Iris pigment epithelial cell (primary cell): ENCODE measurements around the gene UBE2M.
A peak's percentile ranks its signal among the peaks of the same experiment; 100 is the strongest.
"Not testable (repeated sequence)": the region's sequence is repeated elsewhere in the genome, so short reads cannot be mapped to it uniquely, and the experiment has no call there.

ENCODE experiments used
- DNase-seq: peaks from one replicate; pipeline ENCODE4 v3.0.0-alpha.2; 2011; ENCODE audit warnings: low read depth

UBE2M gene

DNA sequence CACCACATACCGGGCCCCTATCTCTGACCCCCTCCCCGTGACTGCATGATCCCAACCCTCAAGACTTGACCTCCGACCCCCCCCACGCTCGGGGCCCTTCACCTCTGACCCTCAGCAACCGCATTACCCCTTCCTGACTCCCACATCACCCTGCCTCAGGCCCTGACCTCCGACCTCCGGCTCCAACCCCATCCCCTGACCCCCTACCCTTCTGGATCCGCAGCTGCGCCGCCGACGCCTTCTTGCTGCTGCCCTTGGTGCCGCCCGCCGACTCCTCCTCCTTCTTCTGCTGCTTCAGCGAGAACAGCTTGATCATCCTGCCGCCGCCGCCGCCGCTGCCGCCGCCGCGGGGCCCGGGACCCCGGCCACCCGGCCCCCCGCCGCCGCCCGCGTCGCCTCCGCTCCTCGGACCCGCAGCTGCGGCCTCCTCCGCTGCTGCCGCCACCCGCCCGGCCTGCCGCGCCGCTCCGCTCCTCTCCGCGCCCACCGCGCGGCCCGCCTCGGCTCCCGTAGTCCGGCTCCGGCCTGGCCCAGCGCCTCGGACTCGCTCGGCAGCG is at the start of gene UBE2M:
TSS of gene UBE2M (minus strand) at position 546 of the 557 bp plus-strand sequence. CDS start at position 316, 230 bp downstream.
- peak; percentile 57 for DNase-seq

DNA sequence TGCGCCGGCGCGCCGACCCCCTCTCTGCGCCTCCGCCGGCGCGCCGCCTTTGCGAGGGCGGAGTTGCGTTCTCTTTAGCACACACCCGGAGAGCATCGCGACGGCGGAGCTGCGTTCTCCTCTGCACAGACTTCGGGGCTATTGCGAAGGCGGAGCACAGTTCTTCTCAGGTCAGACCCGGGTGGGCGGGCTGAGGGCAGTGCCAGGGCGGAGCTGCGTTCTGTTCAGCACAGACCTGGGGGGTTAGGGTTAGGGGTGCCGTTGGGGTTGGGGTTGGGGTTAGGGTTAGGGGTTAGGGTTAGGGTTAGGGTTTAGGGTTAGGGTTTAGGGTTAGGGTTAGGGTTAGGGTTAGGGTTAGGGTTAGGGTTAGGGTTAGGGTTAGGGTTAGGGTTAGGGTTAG is 48.8 kb upstream of the UBE2M start:
- not testable (repeated sequence) for DNase-seq

DNA sequence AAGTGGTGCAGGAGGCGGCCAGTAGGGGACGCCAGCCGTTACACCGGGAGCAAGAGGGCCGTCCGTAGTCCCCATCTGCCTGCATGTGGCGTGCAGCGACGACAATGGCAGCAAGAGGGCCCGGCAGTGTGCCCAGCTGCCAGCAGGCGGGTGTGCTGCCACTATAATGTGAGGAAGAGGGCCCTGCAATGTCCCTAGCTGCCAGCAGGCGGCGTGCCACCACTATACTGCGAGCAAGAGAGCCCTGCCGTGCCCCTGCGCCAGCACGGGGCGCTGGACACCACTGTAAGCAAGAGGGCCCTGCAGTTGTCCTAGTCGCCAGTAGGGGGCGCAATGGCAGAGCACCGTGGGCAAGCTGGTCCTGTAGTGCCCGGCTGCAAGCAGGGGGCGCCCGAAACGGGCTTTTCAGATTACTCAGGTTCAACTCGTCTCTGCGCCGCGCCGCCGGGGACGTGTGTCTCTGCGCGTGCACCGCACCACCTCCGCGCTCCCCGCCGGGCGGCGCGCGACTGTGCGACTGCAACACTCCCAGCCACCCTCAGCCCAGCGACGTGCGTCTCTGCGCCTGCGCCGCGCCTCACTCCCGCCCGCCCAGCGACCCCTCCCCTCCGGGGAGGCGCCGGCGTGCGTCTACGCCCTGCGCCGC is 48.0 kb upstream of the UBE2M start:
- not testable (repeated sequence) for DNase-seq

DNA sequence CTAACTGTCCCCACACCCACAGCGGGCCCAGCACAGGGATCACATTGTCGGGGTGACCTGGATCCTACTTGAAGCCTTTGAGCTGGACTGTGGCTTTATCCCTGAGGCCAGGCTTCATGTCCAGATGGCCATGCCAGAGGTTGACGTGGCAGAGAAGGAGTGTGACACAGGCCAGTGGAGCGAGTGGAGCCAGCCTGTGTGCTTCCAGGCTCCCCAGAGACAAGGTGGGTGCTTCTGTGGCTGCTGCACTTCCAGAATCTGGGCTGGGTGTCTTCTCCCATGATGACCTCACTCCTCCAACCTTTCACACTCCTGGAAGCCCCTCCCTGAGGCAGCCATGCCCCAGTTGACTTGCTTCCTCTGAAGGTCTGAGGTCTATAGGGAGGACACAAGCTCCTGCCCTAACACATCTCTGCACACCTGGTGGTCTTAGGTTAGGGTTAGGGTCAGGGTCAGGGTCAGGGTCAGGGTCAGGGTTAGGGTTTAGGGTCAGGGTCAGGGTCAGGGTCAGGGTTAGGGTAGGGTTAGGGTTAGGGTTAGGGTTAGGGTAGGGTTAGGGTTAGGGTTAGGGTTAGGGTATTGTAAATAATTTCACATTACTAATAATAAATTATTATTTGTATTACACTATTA is 27.8 kb upstream of the UBE2M start:
- no peak for DNase-seq

DNA sequence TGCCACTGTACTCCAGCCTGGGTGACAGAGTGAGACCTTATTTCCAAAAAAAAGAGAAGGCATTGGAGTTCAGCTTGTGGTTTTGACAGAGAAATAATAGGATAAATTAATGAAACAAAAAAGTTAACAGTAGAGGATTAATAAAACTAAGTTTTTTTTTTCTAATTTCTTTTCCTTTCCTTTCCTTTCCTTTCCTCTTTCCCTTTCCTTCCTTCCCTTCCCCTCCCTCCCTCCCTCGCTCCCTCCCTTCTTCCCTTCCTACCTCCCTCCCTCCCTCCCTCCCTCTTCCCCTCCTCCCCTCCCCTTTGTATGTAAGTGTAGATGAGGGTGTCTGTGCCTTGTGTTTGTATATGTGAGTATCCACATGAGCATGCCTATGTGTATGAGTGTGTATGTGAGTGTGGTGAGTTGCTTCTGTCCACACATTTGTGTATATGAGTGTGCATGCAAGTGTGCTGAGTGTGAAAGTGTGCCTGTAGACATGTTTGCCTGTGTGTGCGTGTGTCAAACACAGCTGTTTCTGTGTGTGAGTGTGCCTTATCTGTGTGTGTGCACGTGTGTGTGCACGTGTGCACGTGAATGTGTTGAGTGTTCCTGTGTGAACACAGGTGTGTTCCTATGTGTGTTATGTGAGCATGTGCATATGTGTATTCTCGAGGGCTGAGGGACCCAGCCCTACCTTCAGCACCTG is 27.2 kb upstream of the UBE2M start:
- no peak for DNase-seq

DNA sequence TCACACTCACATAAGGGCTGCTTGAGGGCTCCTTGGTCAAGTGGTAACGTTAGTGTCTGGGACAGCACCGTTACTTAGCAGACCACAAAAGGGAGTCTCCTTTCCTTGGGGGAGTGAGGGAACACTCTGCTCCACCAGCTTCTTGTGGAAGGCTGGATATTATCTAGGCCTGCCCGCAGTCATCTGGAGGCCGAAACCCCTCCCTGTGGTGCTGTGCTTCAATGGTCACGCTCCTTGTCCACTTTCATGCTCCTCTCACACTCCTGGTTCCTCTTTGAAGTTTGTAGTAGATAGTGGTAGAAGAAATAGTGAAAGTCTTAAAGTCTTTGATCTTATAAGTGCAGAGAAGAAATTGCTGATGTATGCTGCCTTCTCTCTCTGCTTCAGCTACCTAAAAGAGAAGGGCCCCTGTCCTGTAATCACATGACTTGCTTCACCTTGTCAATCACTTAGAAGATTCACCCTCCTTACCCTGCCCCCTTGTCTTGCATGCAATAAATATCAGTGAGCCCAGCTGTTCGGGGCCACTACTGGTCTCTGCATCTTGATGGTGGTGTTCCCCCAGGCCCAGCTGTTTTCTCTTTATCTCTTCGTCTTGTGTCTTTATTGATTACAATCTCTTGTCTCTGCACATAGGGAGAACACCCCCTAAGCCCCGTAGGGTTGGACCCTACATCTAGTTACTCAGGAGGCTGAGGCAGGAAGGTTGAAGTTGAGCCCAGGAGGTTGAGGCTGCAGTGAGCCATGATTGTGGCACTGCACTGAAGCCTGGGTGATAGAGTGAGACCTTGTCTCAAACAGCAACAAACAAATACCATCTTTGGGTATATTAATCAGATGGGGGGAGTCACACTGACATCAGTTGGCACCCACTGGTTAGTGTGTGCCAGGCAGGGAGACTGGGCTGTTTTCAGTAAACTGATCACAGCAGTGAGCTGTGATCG is 26.4 kb upstream of the UBE2M start:
- DNase-seq = no peak

DNA sequence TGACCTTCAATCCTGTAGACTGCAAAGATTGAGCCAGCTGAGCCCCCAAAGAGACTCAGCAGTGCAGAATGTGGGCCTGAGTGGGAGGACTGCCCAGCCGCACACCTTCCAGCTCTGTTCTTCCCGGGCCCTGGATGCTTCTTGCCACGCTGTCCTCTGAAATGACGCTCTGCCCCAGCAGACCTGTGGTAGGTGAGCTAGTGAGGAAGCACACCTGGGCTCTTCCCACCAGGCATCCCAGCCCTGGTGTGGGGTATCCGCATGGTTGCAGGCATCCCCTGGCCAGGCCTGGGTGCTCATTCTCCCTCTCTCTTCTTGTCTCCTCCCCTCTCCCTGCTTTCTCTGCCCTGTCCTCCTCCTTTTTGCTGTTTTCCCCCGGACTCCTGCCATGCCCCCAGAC is 24.6 kb upstream of the UBE2M start:
- DNase-seq = no peak

DNA sequence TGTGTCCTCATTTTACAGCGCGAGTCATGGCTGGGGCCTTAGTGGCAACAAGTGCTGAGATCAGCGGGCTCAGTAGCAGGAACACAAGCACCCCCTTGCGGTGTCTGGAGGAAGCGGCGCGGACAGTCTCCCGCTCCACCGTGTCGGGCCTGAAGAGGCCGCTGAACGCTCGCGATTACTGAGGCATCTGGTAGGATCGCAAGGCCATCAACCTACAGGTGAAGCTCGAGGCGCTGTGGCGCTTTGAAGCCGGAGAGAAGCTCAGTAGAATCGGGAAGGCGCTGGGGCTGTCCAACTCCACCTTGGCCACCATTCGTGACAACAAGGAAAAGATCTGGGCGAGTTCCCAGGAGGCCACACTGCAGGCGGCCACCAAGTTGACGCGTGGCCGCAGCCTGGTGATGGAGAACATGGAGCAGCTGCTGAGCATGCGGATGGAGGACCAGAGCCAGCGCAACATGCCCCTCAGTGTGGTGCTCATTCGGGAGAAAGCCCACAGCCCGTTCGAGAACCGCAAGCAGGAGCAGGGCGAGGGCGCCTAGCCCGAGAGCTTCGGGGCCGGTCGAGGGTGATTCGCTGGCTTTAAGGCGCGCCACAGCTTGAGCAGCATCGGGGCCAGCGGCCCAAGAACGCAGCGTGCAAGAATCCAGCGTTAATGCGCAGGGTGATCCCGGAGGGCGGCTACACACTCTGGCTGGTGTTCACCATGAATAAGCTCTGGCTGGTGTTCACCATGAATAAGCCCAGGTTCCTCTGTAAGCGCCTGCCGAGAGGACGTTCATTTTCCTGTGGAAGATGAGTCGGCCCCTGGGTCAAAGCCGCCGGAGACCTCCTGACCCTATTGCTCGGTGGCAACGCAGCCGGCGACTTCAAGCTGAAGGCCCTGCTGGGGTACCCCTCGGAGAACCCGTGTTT is 23.1 kb upstream of the UBE2M start:
- DNase-seq = peak; percentile 89

DNA sequence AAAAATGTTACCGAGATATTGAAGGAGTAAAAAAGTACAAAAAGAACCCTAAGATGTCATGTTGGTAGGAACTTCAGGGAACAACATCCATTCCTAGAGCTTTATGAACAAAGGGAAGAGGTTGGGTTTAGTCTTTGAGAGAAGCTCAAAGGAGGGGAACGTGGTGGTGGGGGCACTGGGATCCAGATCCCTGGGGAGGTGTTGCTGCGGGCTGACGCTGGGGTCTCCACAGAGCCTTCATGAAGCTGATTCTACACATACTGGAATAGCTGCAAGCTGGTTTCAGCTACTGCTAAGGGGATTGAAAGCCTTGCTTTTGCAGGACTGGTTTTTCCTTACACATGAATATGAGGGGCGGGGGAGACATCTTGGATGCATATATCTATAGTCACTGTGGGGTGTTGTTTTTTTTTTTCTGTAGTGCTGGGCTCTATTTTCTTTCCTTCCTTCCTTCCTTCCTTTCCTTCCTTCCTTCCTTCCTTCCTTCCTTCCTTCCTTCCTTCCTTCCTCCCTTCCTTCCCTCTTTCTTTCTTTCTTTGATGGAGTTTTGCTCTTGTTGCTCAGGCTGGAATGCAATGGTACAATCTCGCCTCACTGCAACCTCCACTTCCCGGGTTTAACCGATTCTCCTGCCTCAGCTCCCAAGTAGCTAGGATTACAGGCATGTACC is 21.2 kb upstream of the UBE2M start:
- no peak for DNase-seq

DNA sequence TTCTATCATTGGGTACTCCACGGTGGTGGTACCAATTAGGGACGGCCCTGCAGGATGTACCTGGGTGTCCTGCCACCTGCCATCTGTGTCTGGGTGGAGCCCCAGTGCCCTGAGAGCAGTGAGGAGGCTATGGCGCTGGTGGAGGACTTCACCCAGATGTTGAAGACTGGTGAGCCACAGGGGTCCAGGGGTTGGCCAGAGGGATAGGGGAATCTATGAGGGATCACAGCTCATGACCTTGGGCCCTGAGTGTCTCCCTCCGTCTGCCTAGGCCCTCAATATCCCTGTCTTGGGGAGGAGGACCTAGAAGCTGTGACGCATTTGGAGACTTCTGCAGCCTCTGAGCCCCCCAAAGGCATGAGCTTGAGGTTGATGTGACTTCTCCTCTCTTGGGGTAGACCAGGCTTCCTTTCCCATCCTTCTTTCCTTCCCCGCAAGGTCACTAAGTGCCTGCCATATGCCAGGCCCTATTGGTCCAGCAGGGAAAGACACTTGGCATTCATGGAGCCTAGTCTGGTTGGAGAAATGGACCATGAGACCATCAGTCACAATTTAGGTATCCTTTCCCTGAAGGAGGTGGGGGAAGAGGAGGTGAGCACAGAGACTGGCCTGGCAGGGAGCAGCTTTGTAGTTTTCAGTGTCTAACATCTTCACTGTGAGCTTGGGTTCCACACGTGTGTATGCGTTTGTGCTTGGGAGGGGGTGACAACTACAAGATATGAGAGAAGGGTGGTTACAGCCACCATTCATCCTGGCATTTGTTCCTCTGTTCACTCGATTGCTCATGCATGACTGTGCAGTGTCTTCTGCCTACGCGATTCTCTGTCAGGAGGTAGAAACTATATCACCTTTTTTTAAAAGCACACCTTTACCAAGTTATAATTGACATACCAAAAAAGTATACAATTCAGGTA is 19.9 kb upstream of the UBE2M start:
- DNase-seq = no peak

DNA sequence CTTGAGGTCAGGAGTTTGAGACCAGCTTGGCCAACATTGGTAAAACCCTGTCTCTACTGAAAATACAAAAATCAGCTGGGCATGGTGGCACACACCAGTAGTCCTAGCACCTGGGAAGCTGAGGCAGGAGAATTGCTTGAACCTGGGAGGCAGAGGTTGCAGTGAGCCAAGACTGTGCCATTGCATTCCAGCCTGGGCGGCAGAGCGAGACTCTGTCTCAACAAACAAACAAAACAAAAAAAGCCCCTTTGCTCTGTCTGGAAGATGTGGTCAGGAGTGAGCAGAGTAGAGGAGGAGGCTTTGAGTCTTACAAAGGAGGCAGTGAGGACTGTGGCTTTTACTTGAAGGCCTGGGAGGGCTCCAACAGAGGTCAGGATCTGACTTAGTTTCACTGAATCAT is 19.2 kb upstream of the UBE2M start:
- not testable (repeated sequence) for DNase-seq

DNA sequence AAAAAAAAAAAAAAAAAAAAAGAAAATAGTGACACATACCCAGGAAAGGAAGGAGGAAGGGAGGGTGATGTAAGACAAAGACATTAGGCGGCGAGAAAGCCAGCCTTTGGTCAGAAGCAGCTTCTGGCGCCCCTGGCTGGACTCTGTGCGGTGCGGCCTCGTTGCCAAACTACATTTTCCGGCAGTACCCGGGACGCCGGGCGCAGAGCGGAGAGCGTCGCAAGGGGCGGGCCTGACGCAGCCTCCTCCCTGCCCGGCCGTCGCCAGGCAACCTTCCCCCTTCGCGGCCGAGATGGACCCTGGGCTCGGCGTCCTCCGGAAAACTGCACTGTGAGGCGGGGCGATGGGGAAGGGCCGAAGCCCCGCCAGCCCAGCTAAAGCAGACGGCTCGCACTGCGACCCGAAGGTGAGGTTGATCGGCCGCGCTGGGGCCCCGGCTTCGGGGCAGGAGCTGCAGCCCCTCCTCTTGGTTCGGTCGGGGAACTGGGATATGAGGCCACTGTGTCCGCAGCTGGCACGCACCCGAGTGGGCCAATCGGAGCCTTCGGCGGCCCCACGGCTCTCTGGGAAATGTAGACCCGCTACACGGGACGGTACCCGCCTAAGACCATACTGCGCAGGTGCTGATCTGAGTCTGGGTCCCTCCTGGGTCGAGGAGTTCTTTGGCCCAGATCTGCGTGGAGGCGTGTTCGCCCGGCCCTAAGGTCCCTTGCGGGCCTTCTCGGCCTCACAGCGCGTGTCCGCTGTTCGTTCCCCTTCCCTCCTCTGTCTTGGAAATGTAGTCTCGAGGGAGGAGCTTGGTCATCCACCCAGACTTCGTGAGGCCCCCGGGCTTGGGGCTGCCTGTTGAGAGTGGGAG is 17.0 kb upstream of the UBE2M start:
- peak; percentile 93 for DNase-seq

DNA sequence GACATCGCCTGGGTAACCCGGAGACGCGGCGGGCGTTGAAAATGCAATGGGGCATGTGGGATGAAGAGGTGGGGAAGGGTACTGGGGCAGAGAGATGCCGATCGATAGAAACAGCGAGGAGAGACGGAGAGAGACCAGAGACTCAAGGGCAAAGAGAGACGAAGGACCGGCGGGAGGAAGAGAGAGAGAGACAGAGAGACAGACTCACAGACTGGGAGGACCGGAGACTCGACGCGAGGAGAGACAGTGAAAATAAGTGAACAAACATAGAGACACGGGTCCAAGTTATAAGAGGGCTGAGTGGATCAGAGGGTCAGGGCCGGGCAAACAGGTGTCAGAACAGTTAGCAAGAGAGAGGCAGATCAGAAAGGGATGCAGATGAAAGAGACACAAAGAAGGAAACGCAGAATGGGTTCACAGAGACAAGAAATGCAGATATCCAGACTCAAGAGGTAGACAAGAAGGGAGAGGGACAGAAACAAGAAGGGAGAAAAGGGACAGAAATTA is 15.3 kb upstream of the UBE2M start:
- no peak for DNase-seq

DNA sequence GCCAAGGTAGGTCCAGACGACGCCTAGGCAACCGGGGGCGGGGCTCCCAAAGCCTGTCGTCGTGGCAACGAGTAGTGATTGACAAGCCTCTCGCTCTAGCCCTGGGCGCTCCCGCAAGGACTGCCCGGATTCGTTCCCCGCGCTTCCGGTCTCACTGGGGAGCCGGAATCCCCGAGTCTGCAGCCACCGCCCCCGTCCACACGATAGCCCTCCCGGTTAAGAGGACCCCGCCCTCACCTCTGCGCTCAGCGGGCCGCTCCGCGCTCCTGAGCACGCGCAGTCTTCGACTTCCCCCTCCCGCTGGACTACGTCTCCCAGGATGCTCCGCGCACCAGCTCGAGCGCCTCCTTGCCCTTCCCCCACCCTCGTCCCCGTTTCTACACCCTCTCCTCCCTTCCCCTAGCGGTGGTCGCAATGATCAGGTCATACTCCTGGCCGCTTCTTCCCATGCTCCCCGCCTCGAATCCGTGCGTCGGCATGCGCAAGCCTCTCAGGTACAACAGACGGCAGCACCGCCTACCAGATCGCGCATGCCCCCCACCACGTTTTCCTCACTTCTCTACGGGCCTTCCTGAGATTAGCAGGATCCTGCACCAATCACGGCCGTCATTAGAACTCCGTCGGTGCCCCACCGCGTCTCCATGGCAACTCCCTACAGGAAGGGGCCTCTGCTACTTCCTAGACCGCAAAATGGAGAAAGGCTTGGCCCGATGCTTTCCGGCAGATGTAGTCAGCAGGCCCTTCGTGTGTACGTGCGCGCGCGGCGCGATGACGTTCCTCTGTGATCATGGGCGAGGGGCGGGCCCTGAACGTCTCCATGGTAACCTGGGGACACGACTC is 14.6 kb upstream of the UBE2M start, which contains the start of gene MZF1:
TSS of gene MZF1 (minus strand) at position 518 of the 840 bp plus-strand sequence. CDS start 1,946 bp downstream, outside the sequence.
- peak; percentile 100 for DNase-seq

DNA sequence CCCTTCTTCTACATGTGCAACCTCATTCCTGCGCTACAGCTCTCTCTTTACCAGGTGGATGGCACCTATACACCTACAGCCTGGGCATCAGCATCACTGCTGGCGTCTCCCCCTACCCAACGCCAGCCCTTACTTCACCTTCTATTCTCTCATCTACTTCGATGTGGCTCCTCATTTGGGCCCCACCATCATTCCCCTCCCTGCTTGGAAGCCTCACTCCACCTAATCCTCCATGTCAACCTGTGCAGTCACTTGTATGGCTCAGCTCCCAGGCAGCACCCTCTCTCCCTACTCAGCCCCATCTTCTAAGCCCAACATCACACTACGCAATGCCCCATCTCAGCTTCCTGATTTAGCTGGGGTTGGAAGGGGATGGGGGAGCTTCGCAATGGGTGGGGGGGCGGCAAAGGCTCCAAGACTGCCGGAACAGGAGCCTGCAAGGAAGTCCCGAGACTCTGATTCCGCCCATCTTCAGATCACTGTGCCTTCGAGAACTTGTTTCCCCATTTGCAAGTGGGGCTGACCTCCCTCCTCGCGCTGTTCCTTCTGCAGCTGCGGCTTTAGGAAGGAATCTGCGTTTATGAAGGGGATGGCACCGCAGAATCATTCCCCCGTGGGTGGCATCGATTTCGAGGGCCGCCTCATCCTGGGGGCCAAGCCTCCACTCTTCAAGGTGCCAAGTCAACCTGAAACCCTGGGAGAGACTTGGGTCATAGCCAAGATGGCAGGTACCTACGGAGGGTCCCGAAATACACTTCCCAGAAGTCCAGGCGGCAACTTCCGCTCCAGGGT is 13.8 kb upstream of the UBE2M start:
- DNase-seq = no peak

DNA sequence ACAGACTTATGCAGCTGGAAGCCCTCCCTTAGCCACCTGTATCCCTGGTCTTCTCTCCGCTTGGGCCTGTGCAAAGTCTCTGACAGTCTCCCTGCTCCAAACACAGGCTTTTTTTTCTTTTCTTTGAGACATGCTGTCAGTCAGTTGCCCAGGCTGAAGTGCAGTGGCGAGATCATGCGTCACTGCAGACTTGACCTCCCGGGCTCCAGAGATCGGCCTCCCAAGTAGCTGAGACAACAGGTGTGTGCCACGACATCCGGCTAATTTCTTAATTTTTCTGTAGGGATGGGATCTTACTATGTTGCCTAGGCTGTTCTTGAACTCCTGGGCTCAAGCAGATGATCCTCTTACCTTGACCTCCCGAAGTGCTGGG is 13.2 kb upstream of the UBE2M start:
- no peak for DNase-seq
